ENCODE results near the gene RASGRF1.
"Not testable (repeated sequence)": the region's sequence is repeated elsewhere in the genome, so short reads cannot be mapped to it uniquely, and the experiment has no call there.

The RASGRF1 gene, protein sequence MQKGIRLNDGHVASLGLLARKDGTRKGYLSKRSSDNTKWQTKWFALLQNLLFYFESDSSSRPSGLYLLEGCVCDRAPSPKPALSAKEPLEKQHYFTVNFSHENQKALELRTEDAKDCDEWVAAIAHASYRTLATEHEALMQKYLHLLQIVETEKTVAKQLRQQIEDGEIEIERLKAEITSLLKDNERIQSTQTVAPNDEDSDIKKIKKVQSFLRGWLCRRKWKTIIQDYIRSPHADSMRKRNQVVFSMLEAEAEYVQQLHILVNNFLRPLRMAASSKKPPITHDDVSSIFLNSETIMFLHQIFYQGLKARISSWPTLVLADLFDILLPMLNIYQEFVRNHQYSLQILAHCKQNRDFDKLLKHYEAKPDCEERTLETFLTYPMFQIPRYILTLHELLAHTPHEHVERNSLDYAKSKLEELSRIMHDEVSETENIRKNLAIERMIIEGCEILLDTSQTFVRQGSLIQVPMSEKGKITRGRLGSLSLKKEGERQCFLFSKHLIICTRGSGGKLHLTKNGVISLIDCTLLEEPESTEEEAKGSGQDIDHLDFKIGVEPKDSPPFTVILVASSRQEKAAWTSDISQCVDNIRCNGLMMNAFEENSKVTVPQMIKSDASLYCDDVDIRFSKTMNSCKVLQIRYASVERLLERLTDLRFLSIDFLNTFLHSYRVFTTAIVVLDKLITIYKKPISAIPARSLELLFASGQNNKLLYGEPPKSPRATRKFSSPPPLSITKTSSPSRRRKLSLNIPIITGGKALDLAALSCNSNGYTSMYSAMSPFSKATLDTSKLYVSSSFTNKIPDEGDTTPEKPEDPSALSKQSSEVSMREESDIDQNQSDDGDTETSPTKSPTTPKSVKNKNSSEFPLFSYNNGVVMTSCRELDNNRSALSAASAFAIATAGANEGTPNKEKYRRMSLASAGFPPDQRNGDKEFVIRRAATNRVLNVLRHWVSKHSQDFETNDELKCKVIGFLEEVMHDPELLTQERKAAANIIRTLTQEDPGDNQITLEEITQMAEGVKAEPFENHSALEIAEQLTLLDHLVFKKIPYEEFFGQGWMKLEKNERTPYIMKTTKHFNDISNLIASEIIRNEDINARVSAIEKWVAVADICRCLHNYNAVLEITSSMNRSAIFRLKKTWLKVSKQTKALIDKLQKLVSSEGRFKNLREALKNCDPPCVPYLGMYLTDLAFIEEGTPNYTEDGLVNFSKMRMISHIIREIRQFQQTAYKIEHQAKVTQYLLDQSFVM (N-terminal part only)

DNA sequence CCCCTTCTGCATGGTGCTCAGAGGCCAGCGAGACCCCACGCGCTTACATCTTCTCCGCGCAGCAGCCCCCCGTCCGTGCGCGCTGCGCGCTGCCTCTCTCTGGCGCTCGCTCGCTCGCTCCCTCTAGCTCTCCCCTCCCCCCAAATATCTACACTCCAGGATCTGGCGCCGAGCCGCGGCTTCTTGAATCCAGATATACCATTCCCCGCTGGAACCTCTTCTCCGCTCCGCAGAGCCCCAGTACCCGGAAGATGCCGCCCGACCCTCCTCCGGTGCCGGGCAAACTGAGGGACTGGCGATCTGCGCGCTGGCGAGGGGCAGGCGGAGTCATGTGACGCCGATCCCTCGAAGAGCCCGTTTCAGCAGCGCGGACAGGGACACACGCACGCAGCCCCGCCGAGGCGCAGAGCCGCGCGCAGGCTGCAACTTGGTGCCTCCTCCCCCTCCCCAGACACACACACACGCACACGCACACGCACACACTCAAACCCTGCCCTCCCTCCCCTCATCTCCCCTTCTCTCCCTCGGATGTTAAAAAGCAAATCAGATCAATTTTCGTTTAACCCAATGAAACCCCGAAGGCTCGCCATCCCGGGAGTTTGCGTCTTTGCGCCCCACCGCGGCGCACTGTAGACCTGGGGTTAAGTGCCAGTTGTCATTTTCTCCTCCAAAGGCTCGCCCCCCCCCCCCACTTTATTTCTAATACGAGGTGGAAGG is at the start of gene RASGRF1:
RASGRF1 (minus strand) TSS at position 294 of the 717 bp plus-strand sequence; CDS start at position 12, 282 bp downstream.
- no peak for DNase-seq (ENCODE audit: low read depth in 2 of 2)

DNA sequence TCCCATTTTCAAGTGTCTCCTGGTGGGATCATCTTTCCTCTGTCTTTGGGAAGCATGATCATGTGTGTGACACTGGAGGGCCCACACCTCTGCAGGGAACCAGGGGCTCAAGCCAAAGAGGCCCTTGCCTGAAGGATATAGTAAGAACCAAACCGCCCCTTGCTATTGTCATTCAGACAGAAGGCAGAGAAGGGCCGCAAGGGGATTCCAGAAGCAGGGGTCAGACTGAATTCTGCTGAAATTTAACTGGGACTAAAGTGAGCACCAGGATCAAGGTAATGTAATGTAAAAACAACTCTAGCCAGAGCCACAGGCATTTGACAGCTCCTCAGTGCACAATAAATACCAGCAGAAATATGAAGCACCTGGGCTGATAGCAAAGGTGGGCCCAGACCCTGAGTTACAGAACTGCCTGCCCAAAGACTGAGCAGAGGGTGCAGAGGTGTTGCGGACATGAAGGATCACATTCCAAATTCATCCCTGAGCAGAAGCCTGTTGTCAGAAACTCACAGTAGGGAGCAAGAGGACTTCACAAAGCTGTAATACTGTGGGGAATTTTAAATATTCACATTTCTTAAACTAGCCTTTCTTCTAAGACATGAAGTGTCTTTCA is 46.0 kb upstream of the RASGRF1 start:
- no peak for DNase-seq (ENCODE audit: low read depth in 2 of 2)

DNA sequence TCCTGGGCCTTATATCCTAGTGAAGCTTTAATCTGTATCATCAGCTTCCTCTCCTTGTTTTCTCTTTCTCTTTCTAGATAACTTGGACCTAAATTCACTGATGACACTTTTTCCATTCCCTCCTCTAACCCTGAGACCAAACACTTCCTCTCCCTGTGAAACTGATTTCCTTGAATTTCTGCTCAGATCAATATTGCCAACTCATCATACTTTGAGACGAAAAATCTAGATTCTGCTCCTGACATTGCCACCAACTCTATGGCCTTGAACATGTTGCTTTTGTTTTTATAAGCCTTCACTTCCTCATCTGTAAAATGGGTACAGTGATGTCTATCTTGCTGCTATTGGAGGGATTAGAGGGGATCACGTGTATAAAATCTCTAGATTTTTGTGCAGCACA is 42.7 kb upstream of the RASGRF1 start:
- DNase-seq (ENCODE audit: low read depth in 2 of 2): no peak

DNA sequence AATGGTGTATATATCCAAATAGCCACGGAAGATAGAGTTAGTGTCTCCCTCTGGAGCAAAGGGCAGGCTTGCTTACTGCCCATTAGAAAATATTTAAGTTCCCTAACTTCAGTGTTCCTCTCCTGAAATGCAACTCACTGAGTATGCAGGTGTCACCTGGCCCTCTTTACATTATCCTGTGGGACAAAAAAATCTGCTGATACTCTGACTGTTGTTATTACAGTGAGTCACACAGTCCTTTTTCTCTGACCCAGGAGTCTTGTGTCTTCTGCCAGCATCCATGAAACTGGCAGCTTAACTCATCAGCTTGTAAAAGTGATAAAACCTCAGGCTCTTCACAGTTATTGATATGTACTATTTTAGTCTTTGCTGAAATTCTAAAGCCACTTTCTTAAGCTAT is 42.2 kb upstream of the RASGRF1 start:
- no peak for DNase-seq (ENCODE audit: low read depth in 2 of 2)

DNA sequence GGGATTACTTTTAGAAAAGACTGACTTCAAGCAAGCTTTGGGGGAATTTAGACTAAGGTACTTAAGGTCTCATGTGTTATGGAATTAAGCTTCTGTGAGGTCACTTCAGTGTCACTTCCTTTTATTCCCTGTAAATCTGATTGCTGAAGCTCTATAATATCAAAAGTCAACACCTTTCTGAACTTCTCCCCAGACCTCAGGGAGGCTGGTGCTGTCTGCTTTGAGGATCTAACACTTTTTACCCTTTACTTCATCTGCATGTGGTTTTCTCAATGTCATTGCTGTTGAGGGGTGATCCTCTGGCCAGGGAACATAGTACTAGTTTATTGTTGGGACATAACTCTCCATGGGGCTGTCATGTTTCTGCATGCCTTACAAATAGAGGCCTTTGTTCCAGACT is 41.8 kb upstream of the RASGRF1 start:
- no peak for DNase-seq (ENCODE audit: low read depth in 2 of 2)

DNA sequence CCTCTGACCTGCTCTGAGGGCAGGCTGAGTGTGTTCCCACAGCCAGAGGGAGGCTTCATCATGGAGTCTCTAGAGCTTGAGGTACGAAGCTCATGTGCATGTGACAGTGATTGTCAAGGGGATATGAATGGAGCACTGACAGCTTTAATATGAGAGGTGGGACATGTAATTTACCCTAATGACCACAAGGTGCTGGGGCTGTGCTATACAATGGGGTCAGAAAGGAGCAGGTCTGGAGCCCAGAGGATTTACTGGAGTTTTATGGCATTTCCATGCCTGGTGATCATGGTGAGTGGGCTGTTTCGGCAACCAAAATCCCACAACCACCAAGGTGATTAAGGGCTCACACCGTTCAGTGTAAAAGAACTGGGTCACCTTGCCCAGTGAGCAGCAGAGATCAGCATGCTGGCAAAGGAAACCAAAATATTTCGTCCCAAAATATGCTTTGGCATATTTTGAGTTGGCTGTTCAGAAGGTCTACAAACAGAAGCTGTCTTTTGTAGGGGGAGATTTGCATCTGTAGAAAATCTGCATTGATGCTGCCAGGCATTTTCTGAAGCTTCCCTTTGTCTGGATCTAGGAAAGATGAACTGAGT is 40.1 kb upstream of the RASGRF1 start:
- DNase-seq (ENCODE audit: low read depth in 2 of 2): no peak

DNA sequence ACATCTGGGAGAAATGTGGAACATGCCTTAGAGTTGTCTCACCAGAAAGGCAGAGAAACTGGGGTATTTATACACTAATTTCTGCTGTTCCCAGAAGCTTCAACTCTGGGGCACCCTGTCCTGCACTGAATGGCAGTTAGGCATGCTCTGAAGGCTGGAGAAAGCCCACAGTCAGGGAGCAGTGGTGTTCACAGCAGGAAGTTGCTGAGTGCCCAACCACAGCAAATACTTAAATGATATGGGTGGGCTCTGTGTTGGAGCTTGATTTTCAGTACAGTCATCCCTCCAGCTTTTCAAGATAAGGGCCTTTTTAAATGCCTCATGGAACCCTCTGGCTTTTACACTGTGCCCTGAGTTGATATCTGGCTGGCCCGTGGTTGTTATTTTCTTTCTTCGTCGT is 38.7 kb upstream of the RASGRF1 start:
- DNase-seq (ENCODE audit: low read depth in 2 of 2): no peak

DNA sequence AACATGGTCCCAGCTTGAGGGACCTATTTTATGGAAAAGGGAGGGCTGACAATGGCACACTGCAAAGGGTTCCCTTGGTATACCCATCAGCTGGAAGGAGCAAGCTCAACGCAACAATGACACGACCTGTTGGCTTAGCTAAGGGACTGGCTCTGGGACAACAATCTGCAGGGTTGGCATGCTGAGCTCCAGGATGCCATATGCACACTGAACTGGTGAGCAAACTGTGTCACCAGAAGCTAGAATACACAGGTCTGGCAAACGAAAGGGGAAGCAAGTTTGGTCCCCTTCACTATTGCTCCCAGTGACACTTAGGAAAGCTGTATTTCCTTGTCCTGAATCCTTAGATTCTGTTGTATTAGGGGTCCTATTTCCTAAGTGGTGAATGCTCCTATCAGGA is 38.0 kb upstream of the RASGRF1 start:
- no peak for DNase-seq (ENCODE audit: low read depth in 2 of 2)

DNA sequence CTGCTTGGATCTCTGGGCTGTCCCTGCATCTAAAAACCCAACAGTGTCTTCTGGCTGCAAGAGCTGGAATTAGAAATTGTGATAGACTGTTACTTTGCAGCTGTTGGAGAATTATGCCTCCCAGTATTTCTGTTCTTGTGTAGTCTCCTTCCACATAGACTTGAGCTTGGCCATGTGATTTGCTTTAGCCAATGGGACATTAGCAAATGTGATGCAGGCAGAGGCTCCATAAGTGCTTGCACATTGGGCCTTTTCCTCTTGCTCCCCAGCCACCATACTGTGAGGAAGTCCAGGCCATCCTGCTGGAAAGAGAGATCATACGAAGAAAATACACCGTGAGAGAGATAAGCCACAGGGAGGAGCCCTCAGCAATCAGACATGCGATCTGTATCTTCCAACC is 33.8 kb upstream of the RASGRF1 start:
- DNase-seq (ENCODE audit: low read depth in 2 of 2): no peak

DNA sequence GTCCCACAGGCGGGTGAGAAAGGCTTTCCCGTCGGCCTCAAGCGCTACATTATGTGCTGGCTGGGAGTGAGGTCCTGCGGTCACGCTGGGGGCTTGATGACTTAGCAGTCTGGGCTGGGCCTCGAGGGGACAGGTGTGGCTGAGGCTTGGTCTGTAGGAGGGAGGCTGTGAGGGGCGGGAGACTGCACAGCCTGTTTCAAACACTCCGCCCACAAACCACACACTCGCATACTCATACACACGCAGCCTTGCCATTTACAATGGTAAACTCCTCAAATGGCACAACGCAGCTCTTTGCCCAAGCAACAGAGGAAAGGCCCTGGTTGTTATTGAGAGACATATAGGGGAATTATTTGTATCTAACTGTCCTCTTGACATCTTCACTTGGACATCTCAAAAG is 32.4 kb upstream of the RASGRF1 start:
- DNase-seq (ENCODE audit: low read depth in 2 of 2): no peak

DNA sequence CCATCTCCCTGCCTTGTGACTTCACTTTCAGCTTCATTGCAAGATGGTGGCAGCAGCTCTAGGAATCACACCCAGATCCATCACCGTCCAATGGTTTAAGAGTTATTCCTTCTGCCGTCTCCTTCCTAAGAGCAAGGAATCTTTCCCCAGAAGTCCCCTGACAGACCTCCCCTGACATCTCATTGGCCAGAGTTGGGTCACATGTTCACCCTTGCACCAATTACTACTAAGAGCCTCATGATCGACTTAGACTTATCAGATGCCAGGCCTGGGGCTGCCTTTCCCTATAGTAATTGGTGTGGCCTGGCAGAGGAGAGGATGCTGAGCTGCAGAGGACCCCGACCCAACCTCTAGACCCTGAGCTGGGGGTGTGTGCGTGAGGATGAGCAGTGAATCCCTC is 31.8 kb upstream of the RASGRF1 start:
- no peak for DNase-seq (ENCODE audit: low read depth in 2 of 2)

DNA sequence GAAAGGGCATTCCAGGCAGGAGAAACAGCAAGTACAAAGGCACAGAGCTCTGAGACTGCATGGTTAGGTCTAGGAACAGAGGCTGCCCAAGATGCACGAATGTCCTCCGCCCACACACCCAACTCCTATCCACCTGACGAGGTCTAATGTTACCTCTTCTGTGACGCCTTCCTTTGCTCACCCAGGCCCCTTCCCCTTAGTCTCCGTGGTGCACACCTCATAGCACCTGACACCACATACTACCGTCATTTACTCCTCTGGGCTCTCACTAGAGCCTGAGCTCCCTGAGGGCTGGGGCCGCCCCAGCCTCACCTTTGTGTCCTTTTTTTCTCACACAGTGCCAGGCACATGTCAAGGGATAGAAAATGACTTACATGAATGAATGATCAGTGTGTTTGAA is 31.0 kb upstream of the RASGRF1 start:
- no peak for DNase-seq (ENCODE audit: low read depth in 2 of 2)

DNA sequence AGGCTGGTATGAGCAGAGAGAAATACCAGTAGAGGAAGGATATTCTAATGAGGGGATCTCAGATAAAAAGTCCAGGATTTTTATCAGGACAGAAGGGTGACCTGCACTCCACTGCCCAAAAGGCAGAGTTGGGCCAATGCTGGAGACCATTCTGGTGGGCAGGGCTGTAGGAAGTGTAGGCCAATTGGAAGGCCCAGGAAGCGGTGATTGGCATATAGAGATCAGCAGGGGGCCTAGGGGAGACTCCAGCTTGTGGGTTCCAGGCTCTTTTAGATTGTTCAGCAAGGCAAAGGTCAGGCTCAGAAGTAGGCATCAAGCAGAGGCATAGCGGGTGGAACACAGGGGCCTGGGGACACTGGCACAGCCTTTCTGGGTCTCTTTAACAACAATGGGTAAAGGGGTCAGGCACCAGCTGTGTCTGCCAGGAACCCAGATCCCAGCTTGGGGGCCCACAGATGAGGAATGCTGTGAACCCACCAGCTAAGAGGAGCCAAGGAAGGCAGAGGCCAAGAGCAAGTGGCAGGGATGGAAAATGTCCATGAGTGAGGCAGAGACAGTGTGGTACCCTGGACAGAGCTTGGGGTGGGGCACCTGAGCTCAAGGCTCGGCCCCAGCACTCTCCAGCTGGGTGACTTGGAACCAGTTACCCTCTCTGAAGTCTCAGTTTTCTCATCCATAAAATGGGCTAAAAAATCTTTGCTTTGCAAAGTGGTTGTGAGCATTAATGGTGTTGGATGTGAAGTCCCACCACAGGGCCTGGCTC is 27.0 kb upstream of the RASGRF1 start:
- DNase-seq (ENCODE audit: low read depth in 2 of 2): no peak

DNA sequence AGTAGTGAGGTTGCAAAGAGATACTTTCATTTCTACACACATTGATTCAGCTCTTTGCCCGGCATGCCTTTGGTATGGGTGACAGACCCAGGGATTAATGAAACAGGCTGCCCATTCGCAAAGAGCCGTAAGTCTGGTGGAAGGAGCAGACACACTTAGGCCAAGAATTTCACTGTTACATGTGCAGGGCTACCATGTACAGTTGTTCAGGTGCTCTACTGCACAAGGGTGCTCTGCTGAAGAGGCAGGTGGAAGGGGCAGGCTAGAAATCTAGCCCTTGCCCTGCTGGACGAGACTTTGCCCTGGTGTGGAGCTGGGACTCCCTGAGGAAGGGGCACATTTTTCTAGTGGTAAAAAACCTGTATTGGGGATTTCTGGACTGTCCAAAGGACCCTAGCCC is 26.2 kb upstream of the RASGRF1 start:
- DNase-seq (ENCODE audit: low read depth in 2 of 2): no peak

DNA sequence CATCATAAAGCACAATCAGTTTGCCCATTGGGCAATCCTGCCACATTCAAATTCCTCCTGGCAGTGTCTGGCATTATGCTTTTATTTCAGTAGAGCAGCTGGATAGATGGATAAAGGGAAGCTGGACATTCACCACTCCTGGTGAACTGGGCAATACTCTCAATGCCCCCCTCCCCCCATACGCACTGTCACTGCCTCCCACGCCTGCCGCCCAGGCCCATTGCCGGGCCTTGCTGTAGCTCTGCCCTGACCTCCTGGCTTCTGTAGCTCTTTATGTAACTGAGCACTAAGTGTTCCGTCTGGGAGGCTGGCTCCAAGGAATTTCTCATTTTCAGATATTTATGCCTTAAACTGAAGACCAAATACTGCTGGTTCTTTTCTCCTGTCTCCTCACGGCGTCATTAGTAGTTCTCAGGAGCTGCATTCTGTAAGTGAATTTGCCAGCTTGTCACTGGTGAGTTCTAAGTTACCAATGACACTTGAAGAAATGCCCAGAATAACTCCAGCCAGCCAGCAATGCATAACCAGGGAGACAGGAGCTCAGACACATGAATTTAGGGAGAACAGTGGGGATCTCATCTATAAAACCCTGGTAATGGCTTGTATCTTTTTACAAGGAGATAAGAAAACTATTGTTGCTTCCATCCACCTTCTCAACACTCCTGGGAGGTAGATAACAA is 25.5 kb upstream of the RASGRF1 start:
- no peak for DNase-seq (ENCODE audit: low read depth in 2 of 2)

DNA sequence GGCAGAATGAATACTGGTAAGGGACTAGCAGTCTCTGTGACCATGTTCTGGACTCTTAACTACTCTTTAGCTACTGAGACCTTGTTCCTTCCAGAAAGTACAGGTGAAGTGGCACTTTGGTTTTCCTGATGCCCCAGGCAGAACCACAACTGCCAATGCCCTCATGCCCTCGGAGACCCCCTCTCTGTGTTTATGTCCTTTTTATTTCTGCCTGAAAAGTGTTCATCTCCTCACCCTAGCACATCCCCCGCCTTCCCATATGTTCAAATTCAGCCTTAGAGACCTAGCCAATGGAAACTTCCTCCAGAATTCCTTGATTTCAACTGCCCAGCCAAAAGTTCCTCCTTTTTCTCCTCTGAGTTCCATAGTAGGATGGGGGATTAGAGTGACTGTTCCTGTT is 23.3 kb upstream of the RASGRF1 start:
- DNase-seq (ENCODE audit: low read depth in 2 of 2): no peak

DNA sequence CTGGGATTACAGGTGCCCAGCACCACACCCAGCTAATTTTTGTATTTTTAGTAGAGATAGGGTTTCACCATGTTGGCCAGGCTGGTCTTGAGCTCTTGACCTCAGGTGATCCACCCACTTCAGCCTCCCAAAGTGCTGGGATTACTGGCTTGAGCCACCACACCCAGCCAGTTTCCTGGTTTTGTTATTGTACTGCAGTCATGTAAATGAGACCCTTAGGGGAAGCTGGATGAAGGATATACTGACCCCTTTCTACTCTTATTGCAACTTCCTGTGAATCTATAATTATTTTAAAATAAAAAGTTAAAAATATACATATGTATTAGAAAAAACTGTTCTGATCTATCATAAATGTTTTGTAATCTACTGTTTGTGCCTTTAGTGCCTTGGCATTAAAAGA is 20.8 kb upstream of the RASGRF1 start:
- DNase-seq (ENCODE audit: low read depth in 2 of 2): not testable (repeated sequence)

DNA sequence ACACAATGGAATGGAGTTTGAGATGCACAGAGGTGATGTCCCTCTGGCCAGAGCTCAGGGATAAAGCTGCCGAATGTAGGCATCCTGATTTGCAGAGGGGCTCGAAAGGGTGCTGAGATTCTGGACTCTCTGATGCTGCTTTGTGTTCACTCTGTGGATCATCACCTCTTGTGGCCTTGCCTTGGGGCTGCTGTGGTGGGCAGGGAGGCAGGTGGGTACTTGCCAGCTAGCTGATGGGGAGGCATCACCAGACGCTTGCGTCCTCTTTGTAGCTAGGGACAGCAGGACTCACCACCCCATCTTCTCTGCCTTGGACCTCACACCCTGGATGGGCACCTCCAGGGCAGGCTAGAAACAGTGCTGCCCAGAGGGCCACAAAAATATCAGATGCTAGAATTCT is 14.6 kb upstream of the RASGRF1 start:
- DNase-seq (ENCODE audit: low read depth in 2 of 2): no peak

DNA sequence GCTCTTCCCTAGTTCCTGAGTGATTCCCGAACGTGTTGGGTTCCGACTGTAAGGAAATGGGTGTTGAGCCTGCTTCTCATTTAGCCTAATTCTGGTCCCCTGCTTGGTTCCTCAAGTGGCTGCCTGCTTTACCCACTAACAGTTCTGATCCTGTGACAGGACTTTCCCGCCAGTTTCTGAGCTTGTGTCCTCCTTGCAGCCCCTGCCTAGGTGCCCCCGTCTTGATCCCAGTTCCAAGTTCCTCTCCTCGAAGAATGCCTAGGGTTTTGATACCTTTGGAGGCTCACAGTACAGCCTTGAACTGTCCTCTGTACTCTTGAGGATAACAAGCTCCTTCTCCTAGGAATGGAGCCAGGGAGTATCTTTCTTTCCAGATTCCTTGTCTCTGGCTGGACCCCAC is 12.0 kb upstream of the RASGRF1 start:
- no peak for DNase-seq (ENCODE audit: low read depth in 2 of 2)
